SK-N-DZ (cell line): Measurements from ENCODE around the gene SH3GLB1. TPM values are rescaled to one million over a fixed set of nuclear protein-coding genes. Genes with fewer than 3 reads are reported as not detected.
A peak's percentile ranks its signal among the peaks of the same experiment; 100 is the strongest.
"Not testable (repeated sequence)": the region's sequence is repeated elsewhere in the genome, so short reads cannot be mapped to it uniquely, and the experiment has no call there.

Experiments used
- DNase-seq: peaks from one replicate; pipeline ENCODE4 v3.0.0-alpha.2; 2015; ENCODE audit warnings: low spot score
- polyA plus RNA-seq, 2 experiments: library from polyadenylated mRNA; depleted of rRNA; stranded (reverse); fragments of >200 nt; gene quantifications; 2 replicates each; pipeline ENCODE4 v1.2.3, GENCODE V29; 2014

The SH3GLB1 gene
- 17.8 and 19.0 TPM in 2 replicates for polyA plus RNA-seq (2014; cell fraction: cytosol; rRNA removed)
- 16.2 and 34.9 TPM in 2 replicates for polyA plus RNA-seq (2014; cell fraction: nucleus; rRNA removed)

GRCh38 chr1:86704458-86704971, at the start of gene SH3GLB1:
Gene SH3GLB1 (plus strand): TSS chr1:86704576. CDS start chr1:86704900, 324 bp downstream.
- peak; percentile 87 for DNase-seq

- DNase-seq: not testable (repeated sequence)
Measured at GRCh38 chr1:86658381-86658780, 46.0 kb upstream of the SH3GLB1 start.

- DNase-seq: no peak
Measured at GRCh38 chr1:86666368-86666767, 38.0 kb upstream of the SH3GLB1 start.

GRCh38 chr1:86687595-86687994, 16.8 kb upstream of the SH3GLB1 start:
- DNase-seq: no peak

- no peak for DNase-seq
Measured at GRCh38 chr1:86692641-86693040, 11.7 kb upstream of the SH3GLB1 start.

- DNase-seq: no peak
Measured at GRCh38 chr1:86695400-86695799, 9.0 kb upstream of the SH3GLB1 start.

- DNase-seq: no peak
Measured at GRCh38 chr1:86696522-86696921, 7.9 kb upstream of the SH3GLB1 start.

GRCh38 chr1:86699186-86699585, 5.2 kb upstream of the SH3GLB1 start:
- no peak for DNase-seq

GRCh38 chr1:86701731-86702130, 2.6 kb upstream of the SH3GLB1 start:
- no peak for DNase-seq

GRCh38 chr1:86702954-86703494, 1.4 kb upstream of the SH3GLB1 start:
- DNase-seq: not testable (repeated sequence)

- DNase-seq: peak; percentile 54
Measured at GRCh38 chr1:86703696-86704457, 499 bp upstream of the SH3GLB1 start.

GRCh38 chr1:86704972-86705664, 742 bp downstream of the SH3GLB1 start:
- DNase-seq: peak; percentile 44

- no peak for DNase-seq
Measured at GRCh38 chr1:86705665-86705985, 1.2 kb downstream of the SH3GLB1 start.

- DNase-seq: no peak
Measured at GRCh38 chr1:86706018-86706635, 1.8 kb downstream of the SH3GLB1 start.

GRCh38 chr1:86708920-86709319, 4.5 kb downstream of the SH3GLB1 start:
- no peak for DNase-seq

- DNase-seq: no peak
Measured at GRCh38 chr1:86712088-86712860, 7.9 kb downstream of the SH3GLB1 start.

- DNase-seq: no peak
Measured at GRCh38 chr1:86713477-86713876, 9.1 kb downstream of the SH3GLB1 start.

GRCh38 chr1:86714159-86714558, 9.8 kb downstream of the SH3GLB1 start:
- no peak for DNase-seq

- DNase-seq: no peak
Measured at GRCh38 chr1:86714561-86715244, 10.3 kb downstream of the SH3GLB1 start.

- DNase-seq: no peak
Measured at GRCh38 chr1:86718786-86719185, 14.4 kb downstream of the SH3GLB1 start.

- no peak for DNase-seq
Measured at GRCh38 chr1:86731416-86731815, 27.0 kb downstream of the SH3GLB1 start.
